ENCODE data around the gene POU4F3.

POU4F3 gene

GRCh38 chr5:146307796-146308195 is 30.8 kb upstream of the POU4F3 start:
- no peak overlapping the region for H3K27ac ChIP-seq
- TF ChIP-seq CTCF (conservative IDR thresholded peaks at IDR 0.05) = no peak

- TF ChIP-seq CTCF (conservative IDR thresholded peaks at IDR 0.05) = no peak
- H3K27ac ChIP-seq = no peak overlapping the region
These were observed 28.1 kb upstream of the POU4F3 start for GRCh38 chr5:146310540-146310939.

GRCh38 chr5:146311278-146311677 is 27.4 kb upstream of the POU4F3 start:
- no peak overlapping the region for H3K27ac ChIP-seq
- no peak for TF ChIP-seq CTCF (conservative IDR thresholded peaks at IDR 0.05)

- TF ChIP-seq CTCF (conservative IDR thresholded peaks at IDR 0.05) = no peak
- H3K27ac ChIP-seq = no peak overlapping the region
These were observed 25.6 kb upstream of the POU4F3 start for GRCh38 chr5:146313027-146313426.

- no peak for TF ChIP-seq CTCF (conservative IDR thresholded peaks at IDR 0.05)
- H3K27ac ChIP-seq = no peak overlapping the region
These were observed 17.1 kb upstream of the POU4F3 start for GRCh38 chr5:146321571-146321970.

- TF ChIP-seq CTCF (conservative IDR thresholded peaks at IDR 0.05) = no peak
- no peak overlapping the region for H3K27ac ChIP-seq
These were observed 11.3 kb upstream of the POU4F3 start for GRCh38 chr5:146327257-146327870.

GRCh38 chr5:146327989-146328388 is 10.7 kb upstream of the POU4F3 start:
- no peak overlapping the region for H3K27ac ChIP-seq
- no peak for TF ChIP-seq CTCF (conservative IDR thresholded peaks at IDR 0.05)

All from VCaP (cell line).